Measurements from ENCODE around the gene NLRP1.

- no peak for TF ChIP-seq CTCF (IDR thresholded peaks at IDR 0.05; ENCODE audit: borderline replicate concordance, extremely low read depth, low read length, poor library complexity, severe bottlenecking)
- TF ChIP-seq EZH2 (IDR thresholded peaks at IDR 0.05; ENCODE audit: borderline replicate concordance, low read depth, low read length, severe bottlenecking), result no peak
These were observed 82.6 kb downstream of the NLRP1 start for GRCh38 chr17:5501685-5502084.

All from DND-41 (cell line).